Measurements from ENCODE around the gene EPHX1.

GRCh38 chr1:225876900-225877510 is 67.1 kb downstream of the EPHX1 start:
- no peak for TF ChIP-seq CTCF (IDR thresholded peaks at IDR 0.05; ENCODE audit: low read depth, low read length)
- TF ChIP-seq EZH2phosphoT487 (IDR thresholded peaks at IDR 0.05; ENCODE audit: low read depth) = no peak

All from OCI-LY3 (cell line).